ENCODE measurements around the gene RDH14. TPM values are rescaled to one million over a fixed set of nuclear protein-coding genes. Genes with fewer than 3 reads are reported as not detected.
A peak's percentile ranks its signal among the peaks of the same experiment; 100 is the strongest.

The RDH14 gene
- total RNA-seq, 2 donors from 2014 or later = 8.1 to 13.9 TPM

GRCh38 chr2:18588802-18589201, 28.3 kb upstream of the RDH14 start:
- no peaks in the 10 kb centered on the region for H3K9me3 Mint-ChIP-seq
- H3K27me3 Mint-ChIP-seq = no peaks in the 10 kb centered on the region
- no peaks in the 10 kb centered on the region for H3K4me1 Mint-ChIP-seq
- no peak for ATAC-seq (replicated peaks)
- no peak overlapping the region for H3K4me3 Mint-ChIP-seq
- H3K36me3 Mint-ChIP-seq (ENCODE audit: low read depth) = no peaks in the 10 kb centered on the region
- H3K27ac Mint-ChIP-seq = no peak overlapping the region

GRCh38 chr2:18588049-18588448, 27.6 kb upstream of the RDH14 start:
- no peak overlapping the region for H3K27ac Mint-ChIP-seq
- peaks cover 4% of the 10 kb centered on the region for H3K36me3 Mint-ChIP-seq (ENCODE audit: low read depth)
- no peak overlapping the region for H3K4me3 Mint-ChIP-seq
- H3K27me3 Mint-ChIP-seq = no peaks in the 10 kb centered on the region
- peaks cover 5% of the 10 kb centered on the region for H3K9me3 Mint-ChIP-seq
- H3K4me1 Mint-ChIP-seq = no peaks in the 10 kb centered on the region
- ATAC-seq (replicated peaks) = no peak

DNA sequence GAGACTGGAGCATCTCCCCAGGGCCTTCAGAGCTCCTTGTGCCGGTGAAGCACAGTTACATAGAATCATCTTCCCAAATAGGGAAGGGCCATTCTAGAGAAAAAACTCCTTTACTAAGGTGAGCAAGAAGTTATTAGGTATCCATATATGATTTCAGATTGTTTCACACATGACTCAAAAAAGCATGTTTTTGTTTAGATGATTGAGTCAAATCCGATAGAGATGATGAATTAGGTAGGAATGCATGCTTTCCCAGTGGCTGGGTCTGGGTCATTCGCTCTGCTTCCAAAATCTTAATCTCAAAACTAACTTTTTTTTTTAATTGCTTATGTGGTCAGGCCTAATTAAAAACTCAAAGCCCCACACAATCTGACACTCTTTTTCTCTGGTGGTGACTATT, 25.1 kb upstream of the RDH14 start:
- H3K4me1 Mint-ChIP-seq = no peaks in the 10 kb centered on the region
- ATAC-seq (replicated peaks) = no peak
- peaks cover 4% of the 10 kb centered on the region for H3K36me3 Mint-ChIP-seq (ENCODE audit: low read depth)
- no peak overlapping the region for H3K27ac Mint-ChIP-seq
- no peaks in the 10 kb centered on the region for H3K27me3 Mint-ChIP-seq
- H3K9me3 Mint-ChIP-seq = peaks cover 5% of the 10 kb centered on the region
- H3K4me3 Mint-ChIP-seq = no peak overlapping the region

GRCh38 chr2:18584608-18584954, 24.1 kb upstream of the RDH14 start:
- Mint-ChIP-seq H3K36me3 (ENCODE audit: low read depth) (peaks cover 4% of the 10 kb centered on the region), H3K4me3 (no peak overlapping the region), H3K9me3 (peaks cover 5% of the 10 kb centered on the region), H3K27me3 (no peaks in the 10 kb centered on the region), H3K4me1 (no peaks in the 10 kb centered on the region), H3K27ac (no peak overlapping the region)
- ATAC-seq (replicated peaks) = no peak

- peaks cover 5% of the 10 kb centered on the region for H3K9me3 Mint-ChIP-seq
- no peak for ATAC-seq (replicated peaks)
- H3K4me1 Mint-ChIP-seq = no peaks in the 10 kb centered on the region
- H3K27me3 Mint-ChIP-seq = no peaks in the 10 kb centered on the region
- peaks cover 4% of the 10 kb centered on the region for H3K36me3 Mint-ChIP-seq (ENCODE audit: low read depth)
- no peak overlapping the region for H3K4me3 Mint-ChIP-seq
- H3K27ac Mint-ChIP-seq = no peak overlapping the region
These were observed 23.6 kb upstream of the RDH14 start for GRCh38 chr2:18583905-18584607.

- H3K4me3 Mint-ChIP-seq = no peak overlapping the region
- H3K36me3 Mint-ChIP-seq (ENCODE audit: low read depth) = peaks cover 4% of the 10 kb centered on the region
- ATAC-seq (replicated peaks) = no peak
- peaks cover 15% of the 10 kb centered on the region for H3K9me3 Mint-ChIP-seq
- H3K4me1 Mint-ChIP-seq = no peaks in the 10 kb centered on the region
- H3K27me3 Mint-ChIP-seq = no peaks in the 10 kb centered on the region
- H3K27ac Mint-ChIP-seq = no peak overlapping the region
These were observed 20.2 kb upstream of the RDH14 start for GRCh38 chr2:18580606-18581005.

- H3K36me3 Mint-ChIP-seq (ENCODE audit: low read depth) = no peaks in the 10 kb centered on the region
These were observed 17.6 kb upstream of the RDH14 start for GRCh38 chr2:18578033-18578432.

GRCh38 chr2:18566145-18566769, 5.8 kb upstream of the RDH14 start:
- no peak overlapping the region for H3K27ac Mint-ChIP-seq
- no peak for ATAC-seq (replicated peaks)

More at GRCh38 chr2:18578033-18578432, 17.6 kb upstream of the RDH14 start:
- no peaks in the 10 kb centered on the region for H3K4me1 Mint-ChIP-seq
- peaks cover 13% of the 10 kb centered on the region for H3K9me3 Mint-ChIP-seq
- no peak for ATAC-seq (replicated peaks)
- H3K4me3 Mint-ChIP-seq = no peak overlapping the region
- no peak overlapping the region for H3K27ac Mint-ChIP-seq
- H3K27me3 Mint-ChIP-seq = no peaks in the 10 kb centered on the region

DNA sequence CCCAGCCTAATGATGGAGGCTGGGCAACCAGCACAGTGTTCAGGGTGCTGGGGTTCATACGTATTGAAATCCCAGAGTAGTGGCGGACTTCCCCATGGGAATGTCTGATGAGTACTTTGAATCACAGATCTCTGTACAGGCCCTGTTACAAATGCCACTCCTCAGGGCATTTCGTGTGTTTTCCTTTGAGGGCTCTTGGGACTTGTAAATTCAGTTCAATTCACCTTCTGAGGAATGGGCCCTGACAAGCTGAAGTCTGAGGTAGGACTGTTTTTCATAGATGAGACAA, 288 bp upstream of the RDH14 start:
- H3K9me3 Mint-ChIP-seq = no peaks in the 10 kb centered on the region
- H3K27ac Mint-ChIP-seq = peak overlapping the region; percentile 95
- peaks cover 27% of the 10 kb centered on the region for H3K36me3 Mint-ChIP-seq (ENCODE audit: low read depth)
- no peak for ATAC-seq (replicated peaks)
- no peaks in the 10 kb centered on the region for H3K27me3 Mint-ChIP-seq
- H3K4me3 Mint-ChIP-seq = peak overlapping the region; percentile 93
- peaks cover 14% of the 10 kb centered on the region for H3K4me1 Mint-ChIP-seq

More at GRCh38 chr2:18566145-18566769, 5.8 kb upstream of the RDH14 start:
- no peak overlapping the region for H3K4me3 Mint-ChIP-seq
- no peaks in the 10 kb centered on the region for H3K9me3 Mint-ChIP-seq
- peaks cover 35% of the 10 kb centered on the region for H3K36me3 Mint-ChIP-seq (ENCODE audit: low read depth)
- no peaks in the 10 kb centered on the region for H3K27me3 Mint-ChIP-seq
- no peaks in the 10 kb centered on the region for H3K4me1 Mint-ChIP-seq

- no peaks in the 10 kb centered on the region for H3K27me3 Mint-ChIP-seq
- H3K4me1 Mint-ChIP-seq = peaks cover 14% of the 10 kb centered on the region
- ATAC-seq (replicated peaks) = peak; percentile 0
- H3K27ac Mint-ChIP-seq = peak overlapping the region; percentile 95
- peak overlapping the region; percentile 93 for H3K4me3 Mint-ChIP-seq
- H3K36me3 Mint-ChIP-seq (ENCODE audit: low read depth) = peaks cover 28% of the 10 kb centered on the region
- no peaks in the 10 kb centered on the region for H3K9me3 Mint-ChIP-seq
These were observed 872 bp downstream of the RDH14 start for GRCh38 chr2:18559531-18560030.

DNA sequence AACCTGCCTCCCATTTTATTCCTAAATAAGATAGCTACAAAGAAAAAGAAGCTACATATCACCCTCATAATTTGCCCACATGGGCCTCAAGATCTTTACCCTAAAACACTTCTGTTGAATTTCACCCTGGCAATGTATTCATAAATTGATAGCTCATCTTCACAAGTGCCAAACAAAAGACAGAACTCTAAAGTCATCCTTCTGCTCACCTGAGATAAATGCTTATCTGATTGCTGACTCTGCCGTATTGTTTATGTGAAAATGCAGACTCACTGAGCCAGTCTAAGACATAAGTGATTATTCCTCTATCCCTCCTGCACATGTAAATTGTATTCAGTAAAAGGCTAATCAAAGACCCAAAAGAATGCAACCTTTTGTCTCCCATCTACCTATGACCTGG, 2.0 kb downstream of the RDH14 start:
- H3K36me3 Mint-ChIP-seq (ENCODE audit: low read depth) = peaks cover 36% of the 10 kb centered on the region
- H3K27me3 Mint-ChIP-seq = no peaks in the 10 kb centered on the region
- peak overlapping the region; percentile 93 for H3K4me3 Mint-ChIP-seq
- no peaks in the 10 kb centered on the region for H3K9me3 Mint-ChIP-seq
- H3K27ac Mint-ChIP-seq = no peak overlapping the region
- H3K4me1 Mint-ChIP-seq = peaks cover 14% of the 10 kb centered on the region
- ATAC-seq (replicated peaks) = no peak

DNA sequence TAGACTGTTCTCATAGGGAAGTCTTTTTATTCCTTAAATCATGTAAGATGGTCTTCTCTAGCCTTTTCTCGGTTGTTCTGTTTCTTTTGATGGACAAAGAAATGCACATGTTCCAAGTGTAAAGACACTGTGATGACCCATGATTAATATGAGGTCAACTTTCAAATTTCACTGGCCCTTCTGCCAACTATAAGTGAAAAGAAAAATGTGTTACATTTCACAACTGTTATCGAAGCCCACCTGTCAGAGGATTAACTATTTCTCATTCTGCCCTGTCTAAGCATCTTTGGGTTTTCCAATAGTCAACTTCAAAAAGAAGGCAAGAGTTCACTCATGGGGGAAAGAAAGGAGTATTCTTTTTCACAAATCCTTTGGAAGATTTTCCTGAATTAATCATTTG, 3.3 kb downstream of the RDH14 start:
- H3K4me3 Mint-ChIP-seq = no peak overlapping the region
- peaks cover 21% of the 10 kb centered on the region for H3K4me1 Mint-ChIP-seq
- no peak overlapping the region for H3K27ac Mint-ChIP-seq
- peaks cover 46% of the 10 kb centered on the region for H3K36me3 Mint-ChIP-seq (ENCODE audit: low read depth)
- H3K9me3 Mint-ChIP-seq = no peaks in the 10 kb centered on the region
- ATAC-seq (replicated peaks) = no peak
- H3K27me3 Mint-ChIP-seq = no peaks in the 10 kb centered on the region

GRCh38 chr2:18552351-18553077, 7.9 kb downstream of the RDH14 start:
- Mint-ChIP-seq H3K27me3 (no peaks in the 10 kb centered on the region), H3K9me3 (no peaks in the 10 kb centered on the region), H3K4me3 (no peak overlapping the region), H3K27ac (peak overlapping the region; percentile 33), H3K4me1 (peaks cover 18% of the 10 kb centered on the region), H3K36me3 (ENCODE audit: low read depth) (peaks cover 48% of the 10 kb centered on the region)
- no peak for ATAC-seq (replicated peaks)

- Mint-ChIP-seq H3K27ac (no peak overlapping the region), H3K36me3 (ENCODE audit: low read depth) (peaks cover 41% of the 10 kb centered on the region), H3K27me3 (no peaks in the 10 kb centered on the region), H3K4me1 (peaks cover 13% of the 10 kb centered on the region), H3K4me3 (no peak overlapping the region), H3K9me3 (no peaks in the 10 kb centered on the region)
- no peak for ATAC-seq (replicated peaks)
These were observed 8.8 kb downstream of the RDH14 start for GRCh38 chr2:18551623-18552022.

GRCh38 chr2:18551169-18551568, 9.3 kb downstream of the RDH14 start:
- H3K4me1 Mint-ChIP-seq = peaks cover 12% of the 10 kb centered on the region
- no peak overlapping the region for H3K4me3 Mint-ChIP-seq
- no peak for ATAC-seq (replicated peaks)
- no peak overlapping the region for H3K27ac Mint-ChIP-seq
- no peaks in the 10 kb centered on the region for H3K27me3 Mint-ChIP-seq
- H3K9me3 Mint-ChIP-seq = no peaks in the 10 kb centered on the region
- H3K36me3 Mint-ChIP-seq (ENCODE audit: low read depth) = peaks cover 38% of the 10 kb centered on the region

All from activated T-helper 17 cell treated with anti-CD3 and anti-CD28 coated beads, Interleukin-2, amount 50 U/mL, for 72 hours (primary cell).